ENCODE results near the gene TUBB8B. TPM values are rescaled to one million over a fixed set of nuclear protein-coding genes. Genes with fewer than 3 reads are reported as not detected.
"Not testable (repeated sequence)": the region's sequence is repeated elsewhere in the genome, so short reads cannot be mapped to it uniquely, and the experiment has no call there.

Gene TUBB8B
- total RNA-seq, 1 donor from 2014 or later: not detected

- not testable (repeated sequence) for DNase-seq (ENCODE audit: low read depth in 2 of 2)
Measured at GRCh38 chr18:13177-13576, 36.2 kb downstream of the TUBB8B start.

- DNase-seq (ENCODE audit: low read depth in 2 of 2): not testable (repeated sequence)
Measured at GRCh38 chr18:12773-13172, 36.6 kb downstream of the TUBB8B start.

GRCh38 chr18:11383-12274 lies 37.8 kb downstream of the TUBB8B start:
- DNase-seq (ENCODE audit: low read depth in 2 of 2): not testable (repeated sequence)

- DNase-seq (ENCODE audit: low read depth in 2 of 2): not testable (repeated sequence)
Measured at GRCh38 chr18:10624-11184, 38.7 kb downstream of the TUBB8B start.

GRCh38 chr18:9937-10336 lies 39.5 kb downstream of the TUBB8B start:
- DNase-seq (ENCODE audit: low read depth in 2 of 2): not testable (repeated sequence)

Other genes with a start within 250 kb of the TUBB8B start
- gene USP14, start 108.9 kb upstream of the TUBB8B start, total RNA-seq: 14.7 and 14.8 TPM in 2 replicates
- 16.3 and 26.0 TPM in 2 replicates for gene THOC1, start 218.4 kb upstream of the TUBB8B start, total RNA-seq